ENCODE results near the gene NFASC.

The NFASC gene

DNA sequence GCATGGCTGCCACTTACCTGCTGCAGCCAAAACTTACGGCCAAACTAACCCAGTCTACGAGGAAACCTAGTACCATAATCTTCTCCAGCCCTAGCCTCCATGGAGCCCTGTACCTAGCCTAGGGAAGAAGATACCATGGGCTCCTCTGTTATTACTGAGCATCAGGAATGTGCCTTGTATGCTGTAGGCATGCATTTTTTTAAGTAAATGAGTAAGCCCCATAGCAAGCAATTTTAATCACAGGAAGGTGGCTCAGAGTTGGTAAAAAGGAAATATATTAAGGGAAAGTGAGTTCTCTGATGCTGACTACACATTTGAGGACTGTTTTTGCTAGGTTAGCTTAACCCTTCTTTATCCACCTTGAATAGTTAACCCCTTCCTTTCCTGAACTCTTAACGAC is 21.2 kb downstream of the NFASC start:
- no peak for FAIRE-seq

DNA sequence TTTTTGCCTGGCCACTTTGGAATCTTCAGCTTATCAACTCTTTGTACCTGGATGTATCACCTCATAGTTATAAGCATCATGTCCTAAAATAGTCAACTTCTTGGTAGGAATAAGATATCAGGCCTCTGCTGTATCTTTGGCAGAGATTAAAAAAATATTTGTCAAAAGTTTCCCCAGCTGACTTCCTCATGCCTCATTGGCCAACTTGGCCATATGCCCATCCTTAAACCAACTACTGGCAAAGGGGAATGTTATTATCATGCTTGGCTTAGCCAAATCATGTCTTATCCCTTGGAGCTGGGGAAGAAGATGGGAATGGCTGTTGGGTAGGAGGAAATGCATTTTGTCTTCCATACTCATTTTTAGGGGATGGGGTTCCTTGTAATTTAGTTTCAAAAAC is 23.4 kb downstream of the NFASC start:
- FAIRE-seq: no peak

DNA sequence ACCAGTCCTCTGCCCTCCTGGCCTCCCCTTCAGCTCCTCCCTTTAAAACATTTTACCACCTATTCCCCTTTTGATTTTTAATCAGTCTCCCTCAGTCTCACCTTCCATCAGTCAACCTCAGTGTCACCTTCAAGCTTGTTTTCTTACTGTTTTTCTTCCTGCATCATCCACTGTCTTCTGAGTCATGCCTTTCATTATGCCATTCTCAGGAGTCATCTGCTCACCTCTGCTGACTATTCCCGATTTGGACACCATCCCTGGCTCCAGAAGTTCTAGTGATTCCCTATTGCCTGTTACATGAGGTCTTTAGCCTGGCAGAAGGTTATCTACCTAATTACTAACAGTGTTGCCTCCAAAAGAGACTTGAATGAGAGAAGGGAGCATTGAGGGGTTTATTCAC is 23.9 kb downstream of the NFASC start:
- FAIRE-seq: no peak

GRCh38 chr1:204896023-204896422 is 25.4 kb downstream of the NFASC start:
- no peak for FAIRE-seq

- no peak for FAIRE-seq
Measured at GRCh38 chr1:204896787-204897469, 26.3 kb downstream of the NFASC start.

GRCh38 chr1:204900721-204901120 is 30.1 kb downstream of the NFASC start:
- no peak for FAIRE-seq

DNA sequence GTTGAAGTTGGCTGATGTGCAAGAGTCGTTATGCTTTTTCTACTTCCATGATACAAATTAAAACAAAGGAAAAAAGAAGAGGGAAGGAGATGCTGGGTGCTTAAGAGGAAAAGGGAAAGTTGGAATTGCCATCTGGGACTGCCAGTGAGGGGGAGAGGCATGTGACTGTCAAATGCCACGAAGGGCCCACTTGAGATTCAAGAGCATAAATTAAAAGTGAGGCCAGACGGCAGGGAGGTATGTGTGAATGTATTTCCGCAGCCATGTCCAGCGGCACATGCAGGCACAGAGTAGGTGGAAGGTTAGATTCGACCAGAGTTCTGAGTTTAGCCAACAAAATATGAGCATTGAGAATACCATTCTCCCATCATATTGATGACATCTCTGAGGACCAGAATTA is 32.0 kb downstream of the NFASC start:
- FAIRE-seq: no peak

GRCh38 chr1:204904228-204904810 is 33.7 kb downstream of the NFASC start:
- FAIRE-seq: no peak

- no peak for FAIRE-seq
Measured at GRCh38 chr1:204909109-204909508, 38.4 kb downstream of the NFASC start.

DNA sequence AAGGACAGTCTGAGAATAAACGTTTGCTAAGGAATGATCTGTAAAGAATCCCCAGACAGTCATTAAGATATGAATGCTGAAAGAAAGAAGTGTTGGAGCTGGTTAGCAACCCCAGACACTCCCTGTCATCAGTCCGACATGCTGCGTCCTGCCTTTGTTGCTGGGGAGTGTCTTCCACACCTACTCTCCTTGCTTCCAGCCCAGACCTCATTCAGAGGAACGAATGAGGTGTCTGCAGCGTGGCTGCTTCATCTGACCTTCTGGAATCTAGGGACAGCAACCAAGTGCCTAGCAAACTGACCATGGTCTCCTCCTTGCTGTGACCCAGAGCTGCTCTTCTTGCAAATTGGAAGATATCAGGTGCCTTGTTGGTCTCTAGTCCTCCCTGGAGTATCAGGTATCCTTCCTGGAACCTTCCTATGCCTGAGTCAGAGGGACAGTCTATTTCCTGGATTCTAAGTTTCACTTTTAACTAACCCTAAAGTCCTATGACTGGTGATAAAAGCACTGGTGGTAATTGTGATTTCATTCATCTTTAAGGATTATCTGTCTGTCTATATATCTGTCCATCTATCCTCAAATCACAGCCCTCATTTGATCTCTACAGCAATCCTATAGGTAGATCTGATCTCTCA is 45.3 kb downstream of the NFASC start:
- FAIRE-seq: no peak

- FAIRE-seq: no peak
Measured at GRCh38 chr1:204917802-204918201, 47.1 kb downstream of the NFASC start.

DNA sequence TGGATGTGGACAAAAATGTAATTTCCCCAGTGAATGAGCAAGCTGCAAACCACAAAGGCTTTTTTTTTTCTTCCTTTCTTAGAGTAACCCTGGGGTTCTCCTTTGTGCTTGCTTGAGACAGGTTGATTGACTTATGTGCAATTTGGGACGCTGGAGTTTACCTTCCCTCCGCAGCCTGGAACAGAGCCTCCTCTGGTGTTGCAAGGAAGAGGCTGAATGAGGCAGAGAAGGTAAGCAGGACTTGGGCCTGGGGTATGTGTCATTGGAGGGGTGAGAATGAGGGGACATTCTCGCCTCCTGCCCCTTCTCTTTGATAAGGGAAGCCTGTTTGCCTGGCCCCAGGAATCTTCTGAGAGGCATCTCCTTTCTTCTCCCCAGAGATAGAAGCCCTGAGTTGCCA is 49.8 kb downstream of the NFASC start:
- FAIRE-seq: no peak

DNA sequence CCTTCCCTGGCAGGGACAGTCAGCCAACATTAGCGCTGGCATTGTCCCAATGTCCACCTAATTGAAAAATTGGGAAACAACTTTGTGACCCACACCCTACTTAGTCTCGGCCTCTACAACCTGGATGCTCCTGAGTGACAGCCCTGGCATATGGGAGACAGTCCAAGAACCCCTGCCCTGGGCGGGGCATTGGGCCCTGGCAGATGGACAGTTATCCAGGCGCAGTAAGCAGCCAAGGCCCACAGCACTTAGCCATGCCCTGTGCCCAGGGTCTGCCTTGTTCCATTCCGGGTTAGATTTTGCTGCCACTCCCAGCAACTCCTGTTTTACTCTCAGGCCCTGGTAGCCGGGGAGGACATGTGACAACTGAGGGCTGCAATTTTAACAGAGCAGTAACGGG is 50.3 kb downstream of the NFASC start:
- FAIRE-seq: no peak

DNA sequence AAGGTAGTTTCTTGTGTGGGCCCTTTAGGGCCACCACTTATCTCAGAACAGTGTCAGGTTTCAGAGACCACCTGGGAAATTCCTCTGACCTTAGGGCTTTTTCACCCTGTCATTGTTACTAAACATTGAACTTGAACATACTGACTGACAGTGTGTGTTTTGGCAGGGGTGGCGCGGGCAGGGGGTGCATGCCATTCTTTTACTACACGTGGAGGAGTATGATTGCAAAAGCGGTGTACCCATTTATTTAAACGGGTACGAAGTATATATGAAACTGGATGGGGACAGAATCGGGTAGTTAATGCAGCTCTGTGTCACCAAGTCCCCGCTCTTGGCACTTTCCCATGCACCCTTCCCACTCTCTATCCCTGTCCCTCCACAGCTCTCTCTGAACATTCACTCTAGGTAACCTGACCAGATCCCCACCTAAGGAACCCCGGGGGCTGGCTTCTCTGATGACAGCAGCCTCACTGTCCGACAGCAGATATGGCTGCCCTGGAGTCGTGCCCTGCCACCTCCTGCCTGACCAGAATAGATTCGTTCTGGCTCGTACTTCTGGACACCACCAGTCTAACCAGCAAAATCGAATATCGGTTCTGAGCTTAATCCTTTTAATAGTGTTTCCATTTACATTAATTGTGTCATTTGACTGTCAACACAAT is 51.3 kb downstream of the NFASC start:
- no peak for FAIRE-seq

DNA sequence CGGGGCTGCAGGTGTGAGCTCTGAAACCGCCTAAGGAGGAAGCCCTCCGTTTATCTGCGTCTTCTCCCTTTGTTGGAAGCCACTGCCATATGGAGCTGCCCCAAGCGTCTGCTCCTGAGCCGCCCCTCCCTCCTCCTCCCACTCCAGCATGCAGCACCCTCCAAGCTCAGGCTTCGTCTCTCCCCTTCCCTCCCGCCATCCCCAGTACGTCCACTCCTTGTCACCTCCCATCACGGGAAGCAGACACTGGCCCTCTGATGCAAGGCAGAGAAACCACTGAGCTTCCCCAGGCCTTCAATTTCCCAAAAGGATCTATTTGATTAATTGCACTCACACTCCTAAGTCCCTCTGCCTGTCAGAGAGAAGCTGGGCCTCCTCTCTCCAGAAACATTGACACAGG is 52.5 kb downstream of the NFASC start:
- FAIRE-seq: no peak

- FAIRE-seq: no peak
Measured at GRCh38 chr1:204923626-204924012, 53.0 kb downstream of the NFASC start.

DNA sequence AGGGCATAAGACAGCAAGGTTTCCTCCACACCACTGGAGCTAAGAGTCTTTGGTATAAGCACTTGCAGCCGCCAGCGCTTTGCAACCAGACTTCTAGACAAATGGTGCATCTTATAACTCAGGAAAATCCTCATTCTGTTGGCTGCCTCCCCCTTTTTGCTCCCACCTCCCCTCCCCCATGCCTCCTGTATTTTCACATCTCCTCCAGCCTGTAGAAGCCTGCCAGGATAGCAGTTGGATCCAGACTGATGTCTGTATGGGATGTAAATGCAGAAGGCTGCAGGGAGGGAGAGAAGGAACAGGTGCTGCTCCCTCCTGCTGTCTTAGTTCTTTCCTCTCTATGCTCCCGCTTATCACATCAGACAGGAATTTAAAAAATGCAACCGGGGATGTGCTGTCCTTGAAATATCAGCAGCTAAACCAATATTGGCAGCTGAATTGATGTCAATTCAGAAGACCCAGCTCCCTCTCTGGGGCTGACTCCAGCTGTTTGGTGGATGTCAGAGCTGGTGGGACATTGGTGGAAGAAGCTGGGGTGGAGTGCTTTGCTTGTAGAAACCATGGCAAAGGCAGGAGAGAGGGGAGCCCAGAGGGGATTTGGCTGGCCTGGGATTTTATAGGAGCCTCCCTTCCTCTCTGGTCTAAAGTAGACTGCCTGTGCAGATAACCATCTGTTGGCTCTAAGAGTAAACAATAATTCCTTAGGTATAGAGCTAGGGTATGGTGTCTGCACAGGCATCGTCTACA is 53.5 kb downstream of the NFASC start:
- no peak for FAIRE-seq

DNA sequence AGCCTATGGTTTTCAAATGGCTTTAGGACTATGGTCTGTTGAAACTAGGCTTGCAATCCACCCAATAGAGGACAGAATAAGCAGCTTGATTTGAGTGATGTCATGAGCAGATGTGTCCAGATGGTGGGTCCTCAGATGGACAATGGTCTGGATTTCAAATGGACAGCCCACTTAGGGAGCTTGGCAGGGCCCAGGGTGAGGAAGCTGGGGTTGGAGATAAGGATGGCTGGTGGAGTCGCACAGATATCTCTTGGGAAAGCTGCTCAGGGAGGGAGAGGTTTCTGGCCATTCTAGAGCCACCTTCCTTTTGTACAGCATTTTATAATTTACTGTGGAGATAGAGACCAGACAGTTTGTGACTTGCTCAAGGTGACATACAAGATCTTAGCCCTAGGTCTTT is 55.0 kb downstream of the NFASC start:
- FAIRE-seq: no peak

GRCh38 chr1:204927673-204928641 is 57.3 kb downstream of the NFASC start:
- no peak for FAIRE-seq

GRCh38 chr1:204928671-204929486 is 58.2 kb downstream of the NFASC start:
- FAIRE-seq: no peak

Data from endometrium (tissue), 2 donors.